GM10266 (cell line): Measurements from ENCODE around the gene RCSD1.

ENCODE experiments used
- DNase-seq: peaks from one replicate; pipeline ENCODE4 v3.0.0; 2012; ENCODE audit errors: extremely low spot score
- CTCF ChIP-seq: IDR thresholded peaks from 2 replicates; pipeline ENCODE4 v1.5.1; 2012; ENCODE audit warnings: mild to moderate bottlenecking, low read depth; ENCODE audit not compliant: control insufficient read depth, insufficient read depth; ENCODE audit errors: missing control alignments

The RCSD1 gene

GRCh38 chr1:167711797-167712196 is 81.8 kb downstream of the RCSD1 start:
- TF ChIP-seq CTCF, result no peak
- no peak for DNase-seq

- TF ChIP-seq CTCF, result no peak
- no peak for DNase-seq
Measured at GRCh38 chr1:167713330-167714081, 83.5 kb downstream of the RCSD1 start.

- TF ChIP-seq CTCF, result no peak
- DNase-seq, result no peak
Measured at GRCh38 chr1:167714098-167714438, 84.0 kb downstream of the RCSD1 start.

GRCh38 chr1:167714439-167715156 is 84.6 kb downstream of the RCSD1 start:
- DNase-seq, result peak; percentile 70

GRCh38 chr1:167715157-167715999 is 85.3 kb downstream of the RCSD1 start:
- peak; percentile 88 for TF ChIP-seq CTCF

More at GRCh38 chr1:167714439-167715156, 84.6 kb downstream of the RCSD1 start:
- no peak for TF ChIP-seq CTCF

GRCh38 chr1:167716000-167716271 is 85.9 kb downstream of the RCSD1 start:
- no peak for DNase-seq
- no peak for TF ChIP-seq CTCF

More at GRCh38 chr1:167715157-167715999, 85.3 kb downstream of the RCSD1 start:
- DNase-seq, result peak; percentile 85
